ENCODE data around the gene DVL1. TPM values are rescaled to one million over a fixed set of nuclear protein-coding genes. Genes with fewer than 3 reads are reported as not detected.

The DVL1 gene
- total and polyA plus RNA-seq, 10 of the 15 experiments (the other 5 are each of a cell fraction or from before 2014, with no cell fraction given) = 0.10 to 31.1 (median 4.6) TPM

DNA sequence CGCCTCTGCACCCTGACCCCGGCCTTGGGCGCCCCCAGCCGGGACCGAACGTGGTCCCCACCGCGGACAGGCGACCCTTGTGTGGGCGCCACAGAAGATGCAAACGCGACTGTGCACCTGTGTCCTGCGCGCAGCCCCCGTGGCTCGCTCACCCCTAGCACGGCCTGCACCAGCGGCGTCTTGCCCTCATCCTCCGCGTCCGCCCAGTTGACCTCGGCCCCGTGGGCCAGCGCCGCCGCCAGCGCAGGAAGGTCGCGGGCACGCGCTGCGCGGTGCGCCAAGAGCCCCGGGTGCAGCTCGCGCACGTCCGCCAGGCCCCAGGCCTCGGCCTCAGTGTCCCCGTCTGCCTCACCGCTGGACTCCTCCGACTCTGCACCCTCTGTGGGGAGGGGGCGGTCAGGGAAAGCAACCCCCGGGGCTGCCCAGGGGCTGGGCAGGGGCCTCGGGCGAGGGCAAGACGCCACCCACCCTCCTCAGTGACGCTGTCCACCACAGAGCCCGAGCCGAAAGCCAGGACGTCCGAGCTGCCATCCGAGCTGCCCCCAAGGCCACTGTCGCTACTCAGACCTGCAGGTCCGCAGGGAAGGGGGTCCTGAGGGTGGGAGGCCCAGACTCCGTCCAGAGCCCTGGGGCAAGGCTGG is 54.8 kb downstream of the DVL1 start:
- SMC1A ChIA-PET (ENCODE audit: uncharacterized antibody, unreplicated experiment) = no interaction called here
- CTCF ChIA-PET = no interaction called here
- H3K4me2 ChIP-seq (ENCODE audit: control insufficient read depth, insufficient read depth) = no peak overlapping the region
- no peak overlapping the region for H3K9ac ChIP-seq (ENCODE audit: control insufficient read depth, insufficient read depth, low read length)
- no peak for FAIRE-seq
- in situ Hi-C loops (cut with MboI) (no loop called here), intact Hi-C loops (cut with micrococcal nuclease; ENCODE audit: unreplicated experiment) (no loop called here)
- H3K4me1 ChIP-seq (ENCODE audit: control insufficient read depth, insufficient read depth, low read length) = no peaks in the 10 kb centered on the region
- no peak overlapping the region for H2AFZ ChIP-seq (ENCODE audit: control insufficient read depth, low read depth, low read length)
- no peaks in the 10 kb centered on the region for H3K36me3 ChIP-seq (ENCODE audit: control insufficient read depth in 2 of 2, insufficient read depth in 2 of 2, low read length in 1 of 2)
- no peaks in the 10 kb centered on the region for H4K20me1 ChIP-seq (ENCODE audit: control insufficient read depth, insufficient read depth)
- no peaks in the 10 kb centered on the region for H3K9me3 ChIP-seq (replicated peaks; ENCODE audit: control insufficient read depth, insufficient read depth, low read length)
- H3K4me3 ChIP-seq = no peak overlapping the region
- H3K27me3 ChIP-seq (replicated peaks in 1 of 2; ENCODE audit: control insufficient read depth in 2 of 2, insufficient read depth in 2 of 2, low read length in 1 of 2) = no peaks in the 10 kb centered on the region
- no peak overlapping the region for H3K27ac ChIP-seq (ENCODE audit: control insufficient read depth, insufficient read depth)
- 98% methylated on average over 48 of the region's 58 CpGs for WGBS (ENCODE audit: insufficient coverage, insufficient replicate concordance, low lambda C conversion rate, missing lambda C conversion rate)
- BruUV-seq (replicated peaks) = no TSS peak
- ATAC-seq = no peak
- no peak for DNase-seq (ENCODE audit: low read depth, low spot score)
- no peaks in the 10 kb centered on the region for H3K79me2 ChIP-seq (ENCODE audit: control insufficient read depth, insufficient read depth, low read length)
- RAD21 ChIA-PET (ENCODE audit: unreplicated experiment) = no interaction called here
- POLR2A ChIA-PET = no interaction called here
- TF ChIP-seq ETV6 (conservative IDR thresholded peaks at IDR 0.05 in 1 of 2, IDR thresholded peaks at IDR 0.05 in 1 of 2; ENCODE audit: borderline replicate concordance in 1 of 2, low read depth in 1 of 2) (no peak), E2F4 (IDR thresholded peaks at IDR 0.05; ENCODE audit: low read depth, low read length) (no peak), CREB1 (IDR thresholded peaks at IDR 0.05; ENCODE audit: low read depth) (no peak), BCLAF1 (IDR thresholded peaks at IDR 0.05) (no peak), SKIL (IDR thresholded peaks at IDR 0.05; ENCODE audit: low read depth, poor library complexity, severe bottlenecking) (no peak), NFXL1 (IDR thresholded peaks at IDR 0.05; ENCODE audit: borderline replicate concordance) (no peak), CHD2 (IDR thresholded peaks at IDR 0.05; ENCODE audit: borderline replicate concordance, low read depth, low read length) (no peak), TBL1XR1 (IDR thresholded peaks at IDR 0.05; ENCODE audit: low read depth, low read length) (no peak)
- TF ChIP-seq, protein P1, sequence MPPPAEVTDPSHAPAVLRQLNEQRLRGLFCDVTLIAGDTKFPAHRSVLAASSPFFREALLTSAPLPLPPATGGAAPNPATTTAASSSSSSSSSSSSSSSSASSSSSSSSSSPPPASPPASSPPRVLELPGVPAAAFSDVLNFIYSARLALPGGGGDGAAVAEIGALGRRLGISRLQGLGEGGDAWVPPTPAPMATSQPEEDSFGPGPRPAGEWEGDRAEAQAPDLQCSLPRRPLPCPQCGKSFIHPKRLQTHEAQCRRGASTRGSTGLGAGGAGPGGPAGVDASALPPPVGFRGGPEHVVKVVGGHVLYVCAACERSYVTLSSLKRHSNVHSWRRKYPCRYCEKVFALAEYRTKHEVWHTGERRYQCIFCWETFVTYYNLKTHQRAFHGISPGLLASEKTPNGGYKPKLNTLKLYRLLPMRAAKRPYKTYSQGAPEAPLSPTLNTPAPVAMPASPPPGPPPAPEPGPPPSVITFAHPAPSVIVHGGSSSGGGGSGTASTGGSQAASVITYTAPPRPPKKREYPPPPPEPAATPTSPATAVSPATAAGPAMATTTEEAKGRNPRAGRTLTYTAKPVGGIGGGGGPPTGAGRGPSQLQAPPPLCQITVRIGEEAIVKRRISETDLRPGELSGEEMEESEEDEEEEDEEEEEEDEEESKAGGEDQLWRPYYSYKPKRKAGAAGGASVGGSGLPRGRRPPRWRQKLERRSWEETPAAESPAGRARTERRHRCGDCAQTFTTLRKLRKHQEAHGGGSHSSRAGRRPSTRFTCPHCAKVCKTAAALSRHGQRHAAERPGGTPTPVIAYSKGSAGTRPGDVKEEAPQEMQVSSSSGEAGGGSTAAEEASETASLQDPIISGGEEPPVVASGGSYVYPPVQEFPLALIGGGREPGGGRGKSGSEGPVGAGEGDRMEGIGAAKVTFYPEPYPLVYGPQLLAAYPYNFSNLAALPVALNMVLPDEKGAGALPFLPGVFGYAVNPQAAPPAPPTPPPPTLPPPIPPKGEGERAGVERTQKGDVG (CRISPR knock-in tag; IDR thresholded peaks at IDR 0.05) = no peak
